Activated CD4-positive, alpha-beta memory T cell treated with anti-CD3 and anti-CD28 coated beads for 36 hours (primary cell): Measurements from ENCODE around the gene SCN8A. TPM values are rescaled to one million over a fixed set of nuclear protein-coding genes. Genes with fewer than 3 reads are reported as not detected.

Experiments used
- CTCF ChIA-PET: fragments of 350-600 bp; sonication (Branson Sonifier 250); formaldehyde crosslinking; loops from one replicate; lab custom pipeline; 2021; ENCODE audit warnings: antibody characterized with exemption, inconsistent platforms; lab: Charles Lee
- POLR2A ChIA-PET: fragments of 350-600 bp; sonication (Branson Sonifier 250); formaldehyde crosslinking; loops from one replicate; lab custom pipeline; 2021; ENCODE audit warnings: antibody characterized with exemption; lab: Charles Lee
- DNase-seq: peaks from one replicate; pipeline ENCODE4 v3.0.0-alpha.2; 2020
- H3K27ac Mint-ChIP-seq: one replicate; pipeline ENCODE4 v1.8.0; 2021; ENCODE audit warnings: mixed read lengths
- H3K27me3 Mint-ChIP-seq: one replicate; pipeline ENCODE4 v1.8.0; 2021; ENCODE audit warnings: mixed read lengths
- H3K36me3 Mint-ChIP-seq: one replicate; pipeline ENCODE4 v1.8.0; 2021; ENCODE audit warnings: mixed read lengths
- H3K4me1 Mint-ChIP-seq: one replicate; pipeline ENCODE4 v1.8.0; 2021; ENCODE audit warnings: low read depth, mixed read lengths
- H3K4me3 Mint-ChIP-seq: one replicate; pipeline ENCODE4 v1.8.0; 2021; ENCODE audit warnings: mild to moderate bottlenecking, mixed read lengths
- H3K9me3 Mint-ChIP-seq: one replicate; pipeline ENCODE4 v1.8.0; 2021; ENCODE audit warnings: mixed read lengths
- intact Hi-C: fragments of 100-400 bp; cut with micrococcal nuclease; formaldehyde crosslinking; loops from one replicate; pipeline ENCODE4 v1.15.1; 2023
- total RNA-seq, 2 experiments: library from RNA; stranded (reverse); gene quantifications; one replicate each; pipeline ENCODE4 v1.2.3, GENCODE V29; 2021

SCN8A gene
- total RNA-seq, 2 experiments from 2014 or later, result 0.51 to 0.64 TPM

DNA sequence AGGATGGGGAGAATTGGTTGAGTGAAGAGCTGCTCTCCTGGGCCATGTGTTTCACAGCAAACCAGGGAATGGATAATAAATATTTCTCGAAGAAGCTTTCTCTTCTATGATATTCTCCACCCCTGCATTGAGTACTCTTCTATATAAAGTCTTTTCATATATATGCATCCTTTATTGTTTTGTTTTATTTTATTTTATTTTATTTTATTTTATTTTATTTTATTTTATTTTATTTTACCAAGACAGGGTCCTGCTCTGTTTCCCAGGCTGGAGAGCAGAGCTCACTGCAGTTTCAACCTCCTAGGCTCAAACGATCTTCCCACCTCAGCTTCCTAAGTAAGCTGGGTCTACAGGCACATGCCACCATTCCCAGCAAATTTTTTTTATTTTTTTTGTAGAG lies 85.8 kb downstream of the SCN8A start:
- CTCF ChIA-PET, result interaction anchor here (0.7 to 0.8 kb wide), 3 partner anchors 145 to 198 kb away, joined by 3 to 4 read pairs (median 3); no protein-coding TSS in a partner anchor
- no peak for DNase-seq
- intact Hi-C loops, result no loop called here
- Mint-ChIP-seq H3K9me3 (no peaks in the 10 kb centered on the region), H3K36me3 (no peaks in the 10 kb centered on the region), H3K4me3 (no peak overlapping the region), H3K4me1 (no peaks in the 10 kb centered on the region), H3K27me3 (peaks cover 6% of the 10 kb centered on the region), H3K27ac (no peak overlapping the region)
- POLR2A ChIA-PET, result no interaction called here

DNA sequence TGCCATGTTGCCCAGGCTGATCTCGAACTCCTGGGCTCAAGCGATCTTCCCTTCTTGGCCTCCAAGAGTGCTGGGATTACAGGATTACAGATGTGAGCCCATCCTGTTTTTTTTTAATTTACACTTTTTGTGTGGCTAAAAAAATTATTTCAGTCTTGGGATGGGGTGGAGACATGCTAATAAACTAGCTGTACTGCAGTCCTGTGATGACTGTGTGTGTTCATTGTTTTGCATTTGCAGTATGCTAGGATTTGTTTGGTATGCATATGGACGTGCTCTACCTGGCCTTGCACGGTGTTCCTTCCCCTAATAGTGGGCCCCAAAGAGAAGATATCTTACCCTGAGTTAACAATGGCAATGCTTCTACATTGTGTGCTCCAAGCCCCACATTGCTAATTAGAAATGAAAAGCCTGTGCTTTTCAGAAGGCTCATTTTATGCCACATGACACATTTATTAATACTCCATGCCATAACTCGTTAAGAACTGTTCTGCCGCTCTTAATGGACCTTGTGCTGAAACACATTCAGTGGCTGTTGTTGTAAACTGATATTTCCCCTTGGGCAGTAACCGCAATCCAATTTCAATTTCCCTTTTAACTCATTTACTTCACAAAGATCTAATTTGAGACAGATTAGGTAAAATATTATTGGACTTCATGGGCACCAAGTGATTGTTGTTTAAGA lies 86.4 kb downstream of the SCN8A start:
- H3K36me3 Mint-ChIP-seq, result no peaks in the 10 kb centered on the region
- peaks cover 6% of the 10 kb centered on the region for H3K27me3 Mint-ChIP-seq
- no peaks in the 10 kb centered on the region for H3K4me1 Mint-ChIP-seq
- no peak overlapping the region for H3K4me3 Mint-ChIP-seq
- H3K9me3 Mint-ChIP-seq, result no peaks in the 10 kb centered on the region
- intact Hi-C loops, result no loop called here
- DNase-seq, result no peak
- H3K27ac Mint-ChIP-seq, result no peak overlapping the region
- ChIA-PET POLR2A (no interaction called here), CTCF (interaction anchor here (0.7 kb wide), 2 partner anchors 145 to 164 kb away, joined by 3 to 4 read pairs; no protein-coding TSS in a partner anchor)

- peaks cover 9% of the 10 kb centered on the region for H3K27me3 Mint-ChIP-seq
- ChIA-PET POLR2A (no interaction called here), CTCF (interaction anchor here (1.2 kb wide), 1 partner anchor 36 kb away, joined by 5 read pairs; no protein-coding TSS in a partner anchor)
- intact Hi-C loops, result loop anchor here (2.0 kb wide), 1 partner anchor 257 kb away; no protein-coding TSS in a partner anchor
- DNase-seq, result peak; percentile 18
- no peaks in the 10 kb centered on the region for H3K4me1 Mint-ChIP-seq
- H3K4me3 Mint-ChIP-seq, result no peak overlapping the region
- H3K9me3 Mint-ChIP-seq, result no peaks in the 10 kb centered on the region
- H3K27ac Mint-ChIP-seq, result no peak overlapping the region
- H3K36me3 Mint-ChIP-seq, result no peaks in the 10 kb centered on the region
Measured at GRCh38 chr12:51678086-51678724, 87.2 kb downstream of the SCN8A start.

DNA sequence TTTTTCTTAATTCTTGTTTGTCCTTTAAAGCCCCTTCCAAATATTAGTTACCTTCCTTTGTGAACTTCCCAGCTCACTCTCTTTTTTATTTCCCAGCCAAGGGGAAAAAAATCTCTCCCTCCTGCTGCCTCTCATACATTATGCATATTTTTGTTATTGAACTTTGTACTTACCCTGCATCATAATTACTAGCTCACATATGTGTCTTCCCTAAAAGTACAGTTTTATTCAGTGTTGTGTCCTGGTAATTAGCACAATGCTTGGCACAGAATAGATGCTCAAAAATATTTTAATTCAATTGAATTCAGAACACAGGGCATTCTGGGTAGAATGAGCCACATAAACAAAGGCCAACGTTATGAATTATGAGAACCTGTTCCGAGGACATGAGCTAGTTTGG lies 91.9 kb downstream of the SCN8A start:
- H3K4me3 Mint-ChIP-seq, result no peak overlapping the region
- intact Hi-C loops, result no loop called here
- peaks cover 4% of the 10 kb centered on the region for H3K4me1 Mint-ChIP-seq
- POLR2A ChIA-PET, result no interaction called here
- H3K27me3 Mint-ChIP-seq, result peaks cover 12% of the 10 kb centered on the region
- no peaks in the 10 kb centered on the region for H3K9me3 Mint-ChIP-seq
- no peaks in the 10 kb centered on the region for H3K36me3 Mint-ChIP-seq
- no peak for DNase-seq
- CTCF ChIA-PET, result no interaction called here
- no peak overlapping the region for H3K27ac Mint-ChIP-seq

DNA sequence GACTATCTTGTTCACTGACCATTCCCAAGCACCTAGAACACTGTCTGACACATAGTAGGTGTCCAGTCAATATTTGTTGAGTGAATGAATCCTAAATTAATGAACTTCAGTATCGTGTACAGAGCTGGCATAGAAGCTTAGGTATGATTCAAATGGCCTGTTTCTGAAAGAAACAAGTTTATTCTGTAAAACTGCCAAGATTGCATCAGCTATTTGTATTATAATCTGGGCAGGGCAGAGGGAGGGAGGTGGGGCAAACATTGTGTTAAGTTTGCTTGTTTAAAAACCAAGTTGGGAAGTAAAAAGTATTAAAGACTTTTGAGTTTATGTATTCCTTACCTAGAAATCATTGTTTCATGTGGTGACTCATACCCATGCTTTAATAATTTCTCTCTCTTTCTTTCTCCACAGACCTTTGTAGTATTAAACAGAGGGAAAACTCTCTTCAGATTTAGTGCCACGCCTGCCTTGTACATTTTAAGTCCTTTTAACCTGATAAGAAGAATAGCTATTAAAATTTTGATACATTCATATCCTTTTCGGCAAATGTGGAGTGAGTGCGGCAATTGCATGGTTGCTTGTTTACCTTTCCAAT lies 92.8 kb downstream of the SCN8A start:
- Mint-ChIP-seq H3K27ac (no peak overlapping the region), H3K4me3 (no peak overlapping the region), H3K4me1 (peaks cover 6% of the 10 kb centered on the region), H3K9me3 (no peaks in the 10 kb centered on the region), H3K27me3 (peaks cover 10% of the 10 kb centered on the region), H3K36me3 (no peaks in the 10 kb centered on the region)
- DNase-seq, result no peak
- ChIA-PET POLR2A (no interaction called here), CTCF (interaction anchor here (0.9 kb wide), 1 partner anchor 263 kb away, joined by 3 read pairs; no protein-coding TSS in a partner anchor)
- intact Hi-C loops, result no loop called here

DNA sequence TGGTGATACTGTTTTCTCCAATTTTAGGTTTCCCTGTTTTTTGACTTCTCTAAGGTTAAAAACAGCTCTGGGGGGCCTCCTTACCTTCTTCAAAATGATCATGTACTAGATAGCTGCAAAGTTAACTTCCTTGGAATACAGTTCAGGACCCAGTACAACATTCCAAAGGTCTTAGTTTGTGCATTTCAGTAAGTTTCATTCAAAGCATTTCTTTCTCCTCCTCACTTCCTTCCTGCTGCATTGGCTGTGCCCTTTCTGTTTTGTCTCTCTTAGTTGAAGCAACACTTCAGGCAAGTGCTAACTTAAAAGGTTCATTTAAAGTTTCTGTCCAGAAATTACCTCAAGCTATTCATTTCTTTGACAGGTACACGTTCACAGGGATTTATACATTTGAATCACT lies 95.7 kb downstream of the SCN8A start:
- peaks cover 5% of the 10 kb centered on the region for H3K27me3 Mint-ChIP-seq
- CTCF ChIA-PET, result no interaction called here
- no peak for DNase-seq
- intact Hi-C loops, result no loop called here
- H3K27ac Mint-ChIP-seq, result no peak overlapping the region
- POLR2A ChIA-PET, result no interaction called here
- no peaks in the 10 kb centered on the region for H3K9me3 Mint-ChIP-seq
- H3K4me3 Mint-ChIP-seq, result no peak overlapping the region
- H3K36me3 Mint-ChIP-seq, result no peaks in the 10 kb centered on the region
- peaks cover 6% of the 10 kb centered on the region for H3K4me1 Mint-ChIP-seq

DNA sequence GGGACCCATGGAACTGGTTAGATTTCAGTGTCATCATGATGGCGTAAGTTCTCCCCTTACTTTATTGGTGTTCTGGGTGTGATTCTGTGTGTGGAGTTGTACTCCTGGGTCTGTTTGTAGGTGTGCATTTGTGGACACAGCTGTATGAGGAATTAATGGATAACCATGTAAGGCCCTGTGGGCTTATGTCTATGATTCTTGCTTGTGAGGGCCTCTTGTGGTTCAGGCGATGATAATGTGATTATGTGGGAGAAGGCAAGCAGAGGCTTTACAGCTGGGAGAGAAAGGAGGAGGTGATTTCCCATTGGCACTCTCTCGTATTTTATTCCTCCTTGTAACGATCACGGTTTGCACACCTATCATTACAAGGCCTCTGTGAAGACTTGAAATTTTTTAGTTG lies 96.1 kb downstream of the SCN8A start:
- no peak for DNase-seq
- ChIA-PET POLR2A (no interaction called here), CTCF (no interaction called here)
- H3K27ac Mint-ChIP-seq, result no peak overlapping the region
- H3K4me1 Mint-ChIP-seq, result peaks cover 6% of the 10 kb centered on the region
- intact Hi-C loops, result no loop called here
- H3K4me3 Mint-ChIP-seq, result no peak overlapping the region
- peaks cover 5% of the 10 kb centered on the region for H3K27me3 Mint-ChIP-seq
- H3K36me3 Mint-ChIP-seq, result no peaks in the 10 kb centered on the region
- H3K9me3 Mint-ChIP-seq, result no peaks in the 10 kb centered on the region

GRCh38 chr12:51687614-51688013 lies 96.6 kb downstream of the SCN8A start:
- intact Hi-C loops, result no loop called here
- H3K36me3 Mint-ChIP-seq, result no peaks in the 10 kb centered on the region
- no peak for DNase-seq
- peaks cover 5% of the 10 kb centered on the region for H3K27me3 Mint-ChIP-seq
- H3K4me1 Mint-ChIP-seq, result peaks cover 6% of the 10 kb centered on the region
- POLR2A ChIA-PET, result no interaction called here
- H3K27ac Mint-ChIP-seq, result no peak overlapping the region
- H3K4me3 Mint-ChIP-seq, result no peak overlapping the region
- CTCF ChIA-PET, result no interaction called here
- no peaks in the 10 kb centered on the region for H3K9me3 Mint-ChIP-seq

GRCh38 chr12:51689983-51690382 lies 99.0 kb downstream of the SCN8A start:
- ChIA-PET POLR2A (no interaction called here), CTCF (interaction anchor here (0.8 kb wide), 1 partner anchor 268 kb away, joined by 3 read pairs; no protein-coding TSS in a partner anchor)
- Mint-ChIP-seq H3K36me3 (no peaks in the 10 kb centered on the region), H3K27me3 (no peaks in the 10 kb centered on the region), H3K27ac (no peak overlapping the region), H3K4me3 (no peak overlapping the region), H3K9me3 (no peaks in the 10 kb centered on the region), H3K4me1 (peaks cover 6% of the 10 kb centered on the region)
- intact Hi-C loops, result no loop called here
- DNase-seq, result no peak

DNA sequence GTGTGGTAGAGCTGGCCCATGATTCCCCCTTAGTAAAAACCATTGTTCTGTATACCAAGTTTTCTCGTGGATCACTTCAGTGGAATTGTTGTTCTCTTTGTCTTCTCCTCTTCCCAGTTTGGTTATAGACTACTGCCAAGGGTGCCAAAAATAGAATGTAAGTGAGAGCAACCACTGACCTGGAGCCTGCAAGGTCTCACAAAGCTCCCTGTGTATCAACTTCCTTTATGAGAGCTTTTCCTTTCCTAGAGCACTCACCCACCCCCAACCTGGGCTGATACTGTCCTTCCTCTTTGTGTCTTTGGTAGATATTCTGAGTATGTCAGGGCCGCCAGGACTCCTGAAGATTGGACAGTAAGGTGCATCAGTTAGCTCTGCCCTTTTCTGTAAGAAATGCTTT lies 101.0 kb downstream of the SCN8A start:
- H3K4me1 Mint-ChIP-seq, result peaks cover 6% of the 10 kb centered on the region
- H3K9me3 Mint-ChIP-seq, result no peaks in the 10 kb centered on the region
- intact Hi-C loops, result no loop called here
- no peaks in the 10 kb centered on the region for H3K27me3 Mint-ChIP-seq
- ChIA-PET POLR2A (no interaction called here), CTCF (no interaction called here)
- no peak for DNase-seq
- no peak overlapping the region for H3K27ac Mint-ChIP-seq
- no peaks in the 10 kb centered on the region for H3K36me3 Mint-ChIP-seq
- H3K4me3 Mint-ChIP-seq, result no peak overlapping the region

- ChIA-PET CTCF (no interaction called here), POLR2A (no interaction called here)
- DNase-seq, result no peak
- intact Hi-C loops, result no loop called here
- no peaks in the 10 kb centered on the region for H3K27me3 Mint-ChIP-seq
- H3K4me1 Mint-ChIP-seq, result no peaks in the 10 kb centered on the region
- H3K9me3 Mint-ChIP-seq, result no peaks in the 10 kb centered on the region
- no peak overlapping the region for H3K27ac Mint-ChIP-seq
- no peak overlapping the region for H3K4me3 Mint-ChIP-seq
- no peaks in the 10 kb centered on the region for H3K36me3 Mint-ChIP-seq
Measured at GRCh38 chr12:51693569-51693968, 102.5 kb downstream of the SCN8A start.

- CTCF ChIA-PET, result no interaction called here
- no peaks in the 10 kb centered on the region for H3K4me1 Mint-ChIP-seq
- no peak overlapping the region for H3K27ac Mint-ChIP-seq
- no peak overlapping the region for H3K4me3 Mint-ChIP-seq
- intact Hi-C loops, result no loop called here
- POLR2A ChIA-PET, result no interaction called here
- no peaks in the 10 kb centered on the region for H3K27me3 Mint-ChIP-seq
- no peak for DNase-seq
- no peaks in the 10 kb centered on the region for H3K9me3 Mint-ChIP-seq
- no peaks in the 10 kb centered on the region for H3K36me3 Mint-ChIP-seq
Measured at GRCh38 chr12:51694146-51694545, 103.1 kb downstream of the SCN8A start.
